Fibroblast of the aortic adventitia (primary cell): ENCODE data around the gene SLC23A2. TPM values are rescaled to one million over a fixed set of nuclear protein-coding genes. Genes with fewer than 3 reads are reported as not detected.

Experiments
- DNase-seq: peaks from one replicate; pipeline ENCODE4 v3.0.0-alpha.2; 2010; ENCODE audit warnings: low read depth
- H3K4me3 ChIP-seq: 2 replicates; pipeline ENCODE4 v1.5.1; 2011; ENCODE audit warnings: low read depth, mild to moderate bottlenecking, control low read depth, low read length, moderate library complexity
- total RNA-seq: library from RNA; depleted of rRNA; stranded (reverse); fragments of >200 nt; gene quantifications from 2 replicates; pipeline ENCODE4 v1.2.3, GENCODE V29; 2012; ENCODE audit warnings: low replicate concordance
- TF ChIP-seq, protein P1 (sequence below): IDR thresholded peaks from 2 replicates; pipeline ENCODE4 v1.5.1; 2011; ENCODE audit warnings: mild to moderate bottlenecking, low read length, control low read depth, inconsistent platforms; ENCODE audit not compliant: insufficient read depth

SLC23A2 gene
- total RNA-seq, 1 donor, result 24.6 TPM

GRCh38 chr20:4861961-4862360 lies 139.3 kb downstream of the SLC23A2 start:
- no peak for DNase-seq
- TF ChIP-seq, protein P1, sequence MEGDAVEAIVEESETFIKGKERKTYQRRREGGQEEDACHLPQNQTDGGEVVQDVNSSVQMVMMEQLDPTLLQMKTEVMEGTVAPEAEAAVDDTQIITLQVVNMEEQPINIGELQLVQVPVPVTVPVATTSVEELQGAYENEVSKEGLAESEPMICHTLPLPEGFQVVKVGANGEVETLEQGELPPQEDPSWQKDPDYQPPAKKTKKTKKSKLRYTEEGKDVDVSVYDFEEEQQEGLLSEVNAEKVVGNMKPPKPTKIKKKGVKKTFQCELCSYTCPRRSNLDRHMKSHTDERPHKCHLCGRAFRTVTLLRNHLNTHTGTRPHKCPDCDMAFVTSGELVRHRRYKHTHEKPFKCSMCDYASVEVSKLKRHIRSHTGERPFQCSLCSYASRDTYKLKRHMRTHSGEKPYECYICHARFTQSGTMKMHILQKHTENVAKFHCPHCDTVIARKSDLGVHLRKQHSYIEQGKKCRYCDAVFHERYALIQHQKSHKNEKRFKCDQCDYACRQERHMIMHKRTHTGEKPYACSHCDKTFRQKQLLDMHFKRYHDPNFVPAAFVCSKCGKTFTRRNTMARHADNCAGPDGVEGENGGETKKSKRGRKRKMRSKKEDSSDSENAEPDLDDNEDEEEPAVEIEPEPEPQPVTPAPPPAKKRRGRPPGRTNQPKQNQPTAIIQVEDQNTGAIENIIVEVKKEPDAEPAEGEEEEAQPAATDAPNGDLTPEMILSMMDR, result no peak
- no peak overlapping the region for H3K4me3 ChIP-seq

GRCh38 chr20:4858000-4858399 lies 143.3 kb downstream of the SLC23A2 start:
- DNase-seq, result no peak
- no peak overlapping the region for H3K4me3 ChIP-seq
- TF ChIP-seq, protein P1, result no peak

DNA sequence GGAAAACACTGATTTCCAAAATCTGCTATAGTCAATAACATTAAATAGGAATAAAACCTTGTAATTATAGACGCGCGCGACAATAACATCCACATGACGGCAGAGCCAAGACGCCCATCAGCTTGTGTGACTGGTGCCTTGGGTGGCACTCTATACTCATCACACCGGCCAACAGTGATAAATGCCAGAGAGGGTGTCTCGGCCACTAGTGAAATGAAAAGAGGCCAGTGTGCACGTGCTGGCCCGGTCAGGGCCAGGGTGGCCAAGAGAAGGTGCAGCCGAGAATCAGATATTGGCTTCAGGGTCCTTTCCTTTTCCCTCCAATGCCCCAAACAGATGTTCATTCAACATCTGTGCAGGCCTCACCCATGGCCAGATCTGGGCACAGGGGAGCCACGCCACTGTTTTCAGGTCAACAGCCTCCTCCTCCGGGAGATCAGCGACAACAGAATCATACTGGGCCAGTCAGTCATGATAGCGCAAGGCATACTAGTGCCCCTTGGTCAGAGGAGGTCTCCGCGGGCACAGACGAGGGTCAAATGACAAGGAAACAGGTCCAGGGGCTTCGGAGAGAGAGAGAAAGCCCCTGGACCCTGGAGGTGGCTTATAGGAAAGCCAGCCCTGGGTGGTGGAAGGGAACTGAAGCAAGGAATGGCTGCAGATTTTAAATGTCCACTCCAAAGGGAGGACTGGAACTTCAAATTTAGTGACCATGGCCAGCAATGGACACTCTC lies 145.1 kb downstream of the SLC23A2 start:
- H3K4me3 ChIP-seq, result no peak overlapping the region
- no peak for DNase-seq
- TF ChIP-seq, protein P1, result no peak

DNA sequence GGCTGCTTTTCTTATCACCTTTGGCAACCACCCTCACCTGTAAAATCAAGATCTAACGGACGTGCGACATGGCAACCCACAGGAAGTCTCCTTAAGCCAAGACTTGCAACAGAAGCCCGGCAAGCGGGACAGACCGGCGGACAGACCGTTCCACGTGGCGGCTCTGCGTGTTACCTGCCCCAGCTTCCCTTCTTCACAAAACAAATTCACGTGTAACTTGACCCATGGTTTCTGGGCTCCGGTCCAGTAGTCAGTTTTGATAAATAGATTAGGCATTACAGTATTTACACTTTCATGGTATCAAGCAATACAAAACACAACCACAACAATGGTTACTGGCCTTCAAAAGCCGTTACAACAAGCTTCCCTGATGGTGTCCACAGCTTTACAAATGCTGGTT lies 145.8 kb downstream of the SLC23A2 start:
- DNase-seq, result no peak
- H3K4me3 ChIP-seq, result no peak overlapping the region
- TF ChIP-seq, protein P1, result no peak

DNA sequence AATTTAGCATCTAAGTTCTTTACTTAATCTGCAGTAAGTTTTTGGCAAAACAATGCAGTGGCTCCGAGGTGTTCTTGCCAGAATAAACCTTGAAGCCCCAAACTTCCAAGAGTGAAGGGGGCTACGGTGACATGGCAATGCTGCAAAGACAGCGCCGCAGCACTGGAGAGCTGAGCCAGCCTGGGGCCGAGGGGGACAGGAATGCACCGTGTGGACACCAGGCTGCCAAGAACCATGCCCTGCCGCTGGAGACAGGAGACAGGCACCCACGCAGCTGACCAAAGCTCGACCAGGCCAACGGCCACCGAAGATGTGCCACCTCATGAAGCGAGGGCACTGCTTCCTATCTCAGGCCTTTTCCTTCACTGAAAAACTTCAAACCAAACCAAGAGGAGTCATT lies 146.2 kb downstream of the SLC23A2 start:
- no peak overlapping the region for H3K4me3 ChIP-seq
- DNase-seq, result no peak
- TF ChIP-seq, protein P1, result no peak

- H3K4me3 ChIP-seq, result no peak overlapping the region
- TF ChIP-seq, protein P1, result no peak
- no peak for DNase-seq
Observed at GRCh38 chr20:4854561-4854901, 146.8 kb downstream of the SLC23A2 start.
